Myocyte (in vitro differentiated cells): ENCODE measurements around the gene CSNK1A1. TPM values are rescaled to one million over a fixed set of nuclear protein-coding genes. Genes with fewer than 3 reads are reported as not detected.
"Not testable (repeated sequence)": the region's sequence is repeated elsewhere in the genome, so short reads cannot be mapped to it uniquely, and the experiment has no call there.

Source experiments
- DNase-seq: peaks from one replicate; pipeline ENCODE4 v3.0.0-alpha.2; 2012; ENCODE audit warnings: low read depth
- total RNA-seq: library from RNA; depleted of rRNA; stranded (reverse); fragments of >200 nt; gene quantifications from 2 replicates; pipeline ENCODE4 v1.2.3, GENCODE V29; 2014

Gene CSNK1A1
- total RNA-seq, 1 donor from 2014 or later: 287 TPM

DNA sequence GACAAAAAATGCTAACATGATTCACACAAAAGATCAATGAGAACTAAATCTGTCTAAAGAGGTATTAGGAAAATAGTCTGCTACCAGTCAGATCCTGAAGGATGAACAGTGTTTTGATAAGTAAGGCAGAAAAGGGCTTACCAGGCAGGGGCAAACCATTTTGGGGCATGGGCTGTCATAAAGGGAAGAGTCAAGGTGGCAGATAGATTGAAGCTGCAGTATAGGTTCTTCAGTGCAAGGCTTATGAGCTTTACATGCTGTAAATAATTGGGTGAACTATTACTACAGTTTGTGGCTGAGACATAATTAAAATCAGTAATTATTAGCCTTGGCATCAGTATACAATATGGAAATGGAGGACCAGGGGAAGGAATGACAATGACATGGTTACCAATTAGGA lies 21.8 kb downstream of the CSNK1A1 start:
- DNase-seq: no peak

DNA sequence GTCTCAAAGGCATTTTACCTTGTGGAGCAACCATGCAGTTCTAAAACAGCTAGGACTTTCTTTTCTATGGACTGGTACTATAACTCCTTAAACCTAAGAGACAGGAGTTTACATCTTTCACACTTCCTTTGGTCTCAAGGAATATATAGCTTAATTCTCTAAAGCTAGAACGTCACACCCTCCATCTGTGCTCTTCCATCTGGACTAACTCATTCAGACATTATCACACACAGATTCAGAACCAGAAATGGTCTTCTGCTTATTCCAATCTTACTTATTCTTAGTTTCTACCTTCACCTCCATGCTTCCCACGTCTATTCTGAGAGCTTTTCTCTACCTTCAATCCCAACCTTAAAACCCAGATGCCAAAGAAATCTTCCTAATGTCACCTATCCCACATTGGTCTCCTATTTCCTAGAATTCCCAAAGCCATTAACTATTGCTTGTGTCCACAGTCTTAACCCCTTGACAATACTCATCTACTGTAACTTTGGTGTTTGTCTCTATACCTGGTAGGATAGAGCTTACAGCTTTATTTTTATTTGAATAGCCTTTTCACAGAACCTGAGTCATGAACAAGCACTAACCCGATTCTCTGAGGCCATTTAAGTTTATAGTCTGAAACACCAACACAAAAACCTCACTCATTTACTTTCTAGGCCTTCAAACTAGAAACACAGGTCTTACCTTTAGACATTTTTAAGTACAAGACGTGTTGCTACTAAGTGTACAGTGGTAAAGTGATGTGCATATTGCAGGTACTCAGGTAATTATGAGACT lies 22.8 kb downstream of the CSNK1A1 start:
- no peak for DNase-seq

DNA sequence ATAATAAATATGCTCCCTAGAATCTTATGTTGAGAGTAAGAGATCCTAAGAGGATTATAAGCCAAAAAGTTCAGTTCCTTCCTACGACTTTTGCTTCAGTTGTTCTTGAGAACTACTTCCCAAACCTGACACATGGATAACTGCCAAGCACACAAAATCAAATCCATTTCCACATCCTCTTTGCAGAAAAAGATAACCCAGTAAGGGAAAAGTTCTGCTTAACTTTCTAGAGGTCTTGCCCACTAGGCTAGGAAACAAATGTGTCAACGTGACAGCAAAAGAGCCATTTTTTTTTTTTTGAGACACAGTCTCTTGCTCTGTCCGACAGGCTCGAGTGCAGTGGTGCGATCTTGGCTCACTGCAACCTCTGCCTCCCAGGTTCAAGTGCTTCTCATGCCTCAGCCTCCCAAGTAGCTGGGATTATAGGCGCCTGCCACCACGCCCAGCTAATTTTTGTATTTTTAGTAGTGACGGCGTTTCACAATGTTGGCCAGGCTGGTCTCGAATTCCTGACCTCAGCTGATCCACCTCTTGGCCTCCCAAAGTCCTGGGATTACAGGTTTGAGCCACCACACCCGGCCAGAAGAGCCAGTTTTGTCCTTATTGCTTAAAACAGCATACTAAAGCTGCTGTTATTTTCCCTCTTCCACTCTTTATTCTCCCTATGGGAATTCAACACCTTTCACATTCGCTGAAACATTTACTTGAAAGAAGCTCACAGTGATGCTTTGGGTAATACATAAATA lies 24.2 kb downstream of the CSNK1A1 start:
- DNase-seq: no peak

DNA sequence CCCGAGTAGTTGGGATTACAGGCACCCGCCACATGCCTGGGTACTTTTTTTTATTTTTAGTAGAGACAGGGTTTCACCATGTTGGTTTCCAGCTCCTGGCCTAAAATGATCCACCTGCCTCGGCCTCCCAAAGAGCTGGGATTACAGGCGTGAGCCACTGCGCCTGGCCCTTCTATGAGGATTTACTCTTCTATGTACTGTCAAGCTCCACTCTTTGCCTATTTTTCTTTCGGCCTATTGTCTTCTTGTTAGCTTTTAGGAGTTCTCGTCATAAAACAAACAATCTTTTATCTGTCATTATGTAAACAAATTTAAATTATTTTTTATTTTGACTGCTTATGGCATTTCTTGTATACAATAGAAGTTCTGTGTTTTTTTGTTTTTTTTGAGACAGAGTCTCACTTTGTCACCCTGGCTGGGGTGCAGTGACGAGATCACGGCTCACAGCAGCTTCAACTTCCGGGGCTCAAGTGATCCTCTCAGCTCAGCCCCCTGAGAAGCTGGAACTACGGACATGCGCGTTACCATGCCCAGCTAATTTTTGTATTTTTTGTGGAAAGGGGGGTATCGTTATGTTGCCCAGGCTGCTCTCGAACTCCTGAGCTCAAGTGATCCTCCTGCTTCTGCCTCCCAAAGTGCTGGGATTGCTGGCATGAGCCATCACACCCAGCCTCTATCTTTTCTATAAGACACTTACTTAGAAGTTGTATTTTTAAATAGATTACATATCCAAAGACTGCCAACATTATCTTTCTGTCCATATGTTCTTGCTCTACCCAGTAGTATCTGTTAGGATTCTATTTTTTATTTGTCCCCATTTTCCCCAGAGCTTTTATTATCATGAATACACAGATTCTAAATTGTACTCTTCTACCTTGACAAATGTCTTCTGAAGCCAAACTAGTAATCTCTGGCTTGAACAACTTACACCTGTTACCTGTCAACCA lies 29.2 kb downstream of the CSNK1A1 start:
- DNase-seq: no peak

DNA sequence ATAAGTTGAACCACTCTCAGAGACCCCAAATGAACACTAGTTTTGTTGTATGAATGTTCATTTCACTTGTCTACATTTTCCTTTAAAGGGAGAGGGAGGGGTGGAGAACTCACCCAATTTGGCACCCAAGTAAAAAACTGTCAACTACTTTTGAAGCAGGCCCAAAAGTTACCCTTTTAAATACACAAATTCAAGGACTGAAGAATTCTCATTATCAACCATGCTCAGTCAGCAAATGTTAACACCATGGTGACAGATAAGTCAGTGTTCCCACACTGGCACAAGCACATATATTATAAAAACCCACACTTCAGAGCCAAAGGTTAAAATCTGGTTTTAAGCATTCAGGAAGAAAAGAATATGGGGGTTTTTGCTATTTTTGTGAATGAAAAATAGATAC lies 31.6 kb downstream of the CSNK1A1 start:
- DNase-seq: no peak

DNA sequence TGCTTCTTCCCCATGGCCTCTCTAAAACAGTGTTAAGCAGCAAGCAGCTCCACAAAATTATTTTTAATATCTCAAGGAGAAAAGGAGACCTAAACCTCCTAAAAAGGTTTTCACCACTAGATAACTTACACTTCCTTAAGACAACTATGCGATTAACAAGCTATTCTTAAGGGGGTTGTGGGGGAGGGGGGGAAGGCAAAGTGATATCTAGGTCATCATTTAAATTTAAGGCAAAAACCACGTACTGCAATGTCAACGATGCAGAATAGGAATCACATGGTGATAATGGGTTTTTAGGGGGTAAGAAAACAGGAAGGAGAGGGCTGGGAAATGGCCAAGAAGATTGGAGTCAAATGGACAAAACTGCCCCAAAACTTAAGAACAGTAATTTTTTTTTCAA lies 32.6 kb downstream of the CSNK1A1 start:
- no peak for DNase-seq

DNA sequence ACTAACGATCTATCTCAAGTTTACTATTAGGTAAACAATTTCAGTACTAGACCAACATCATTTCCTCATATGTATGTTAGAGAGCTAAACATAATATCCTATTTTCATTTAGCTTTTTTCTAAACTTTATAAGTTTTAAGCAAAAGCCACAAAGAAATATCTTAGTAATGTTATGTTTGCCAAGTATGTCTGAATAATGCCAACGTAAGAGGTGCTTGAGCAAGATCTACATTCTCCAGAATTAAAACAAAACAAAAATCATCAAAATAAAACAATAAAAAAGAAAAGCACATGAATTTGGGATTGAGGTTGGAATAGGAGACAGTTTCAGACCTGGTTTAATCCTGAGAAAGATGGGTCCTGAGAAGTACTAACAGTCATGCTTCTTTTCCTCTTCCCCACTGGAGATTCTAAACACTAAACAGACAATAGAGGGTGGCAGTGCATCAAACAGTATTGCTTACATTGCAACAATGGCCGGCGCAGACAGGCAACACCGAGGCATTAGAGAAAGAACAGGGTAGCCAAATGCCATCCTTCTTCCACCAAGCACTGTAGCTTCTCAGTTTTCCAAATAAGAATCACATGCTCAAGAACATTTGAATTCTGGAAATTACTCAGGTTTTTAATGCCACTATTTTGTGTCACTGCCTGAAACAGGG lies 33.6 kb downstream of the CSNK1A1 start:
- no peak for DNase-seq

DNA sequence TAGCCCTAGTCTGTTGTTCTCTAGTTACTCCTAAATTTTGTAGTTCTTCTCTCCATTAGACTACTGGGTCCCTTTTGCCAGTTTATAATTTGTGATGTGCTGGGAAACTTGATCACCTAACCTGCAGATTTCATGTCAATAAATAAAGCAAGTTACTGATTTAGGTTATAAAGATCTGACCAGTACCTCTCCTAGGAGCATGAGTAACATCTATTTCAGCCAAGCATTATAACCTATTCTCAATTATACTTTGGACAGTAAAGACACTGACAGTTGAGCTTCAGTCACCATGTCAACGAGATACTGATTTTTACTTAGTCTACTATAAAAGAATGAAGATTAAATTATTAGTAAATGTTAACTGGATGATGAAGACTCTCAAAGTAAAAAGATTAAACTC lies 36.7 kb downstream of the CSNK1A1 start:
- no peak for DNase-seq

DNA sequence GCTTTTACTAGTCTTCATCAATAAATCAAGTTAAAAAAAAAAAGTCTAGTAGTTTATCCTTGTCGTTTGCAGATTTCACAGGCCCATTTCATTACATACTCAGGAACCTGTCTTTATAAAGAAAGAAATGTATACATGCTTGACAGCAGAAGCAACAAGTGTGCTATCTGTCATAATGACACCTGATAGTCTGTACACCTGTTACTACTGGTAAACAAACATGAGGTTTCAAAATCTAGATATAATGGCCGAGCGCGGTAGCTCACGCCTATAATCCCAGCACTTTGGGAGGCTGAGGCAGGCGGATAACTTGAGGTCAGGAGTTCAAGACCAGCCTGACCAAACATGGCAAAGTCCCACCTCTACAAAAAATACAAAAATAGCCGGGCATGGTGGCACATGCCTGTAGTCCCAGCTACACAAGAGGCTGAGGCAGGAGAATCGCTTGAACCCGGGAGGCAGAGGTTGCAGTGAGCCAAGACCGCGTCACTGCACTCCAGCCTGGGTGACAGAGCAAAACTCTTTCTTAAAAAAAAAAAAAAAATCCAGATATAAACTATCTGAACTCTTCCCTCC lies 37.8 kb downstream of the CSNK1A1 start:
- DNase-seq: not testable (repeated sequence)

DNA sequence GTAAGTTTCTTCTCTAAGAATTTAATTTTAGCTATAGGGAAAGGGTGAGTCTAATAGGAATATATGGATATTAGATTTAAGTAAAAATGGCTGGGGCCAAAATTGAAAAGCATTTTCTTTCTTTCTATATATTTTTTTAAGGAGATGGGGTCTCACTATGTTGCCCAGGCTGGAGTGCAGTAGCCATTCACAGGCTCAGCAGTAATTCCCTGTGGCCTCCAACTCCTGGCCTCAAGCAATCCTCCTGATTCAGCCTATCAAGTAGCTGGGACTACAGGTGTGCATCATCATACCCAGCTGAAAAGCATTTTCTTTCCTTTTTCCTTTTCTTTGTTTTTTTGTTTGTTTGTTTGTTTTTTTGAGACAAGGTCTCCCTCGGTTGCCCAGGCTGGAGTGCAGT lies 41.1 kb downstream of the CSNK1A1 start:
- DNase-seq: no peak

DNA sequence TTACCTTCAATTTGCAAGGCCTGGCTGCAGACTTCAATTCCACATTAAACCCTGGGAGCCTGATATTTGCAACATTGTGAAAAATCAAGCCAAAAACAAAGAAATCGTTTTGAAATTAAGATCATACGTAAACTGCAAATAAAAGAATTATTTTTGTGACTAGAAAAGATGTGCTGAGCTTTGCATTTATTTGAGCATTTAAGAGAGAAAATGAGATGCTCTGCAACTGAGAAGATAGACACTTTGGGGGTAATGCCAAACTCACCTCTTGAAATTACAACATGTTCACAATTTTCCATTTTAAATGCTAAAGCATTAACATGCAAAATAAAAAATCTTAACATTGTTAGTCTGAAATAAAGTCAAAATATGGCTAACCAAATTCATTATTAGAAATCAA lies 46.6 kb downstream of the CSNK1A1 start:
- no peak for DNase-seq

DNA sequence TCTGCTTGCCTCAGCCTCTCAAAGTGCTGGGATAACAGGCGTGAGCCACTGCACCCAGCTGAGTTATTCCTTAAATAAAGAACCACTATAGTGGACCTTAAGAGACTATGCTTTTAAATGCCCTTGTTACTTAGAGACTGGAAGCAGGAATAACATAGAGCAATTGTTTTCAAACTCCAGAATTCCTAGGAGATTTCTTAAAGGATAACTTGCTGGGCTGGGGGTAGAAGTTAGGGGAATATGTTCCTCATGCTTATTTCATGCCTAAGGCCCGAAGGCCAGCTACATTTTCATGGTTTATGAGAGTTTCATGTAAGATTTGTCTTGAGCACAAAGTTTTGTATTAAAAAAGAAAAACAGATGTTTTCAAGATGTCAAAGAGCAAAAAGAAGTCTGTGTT lies 48.2 kb downstream of the CSNK1A1 start:
- DNase-seq: no peak

DNA sequence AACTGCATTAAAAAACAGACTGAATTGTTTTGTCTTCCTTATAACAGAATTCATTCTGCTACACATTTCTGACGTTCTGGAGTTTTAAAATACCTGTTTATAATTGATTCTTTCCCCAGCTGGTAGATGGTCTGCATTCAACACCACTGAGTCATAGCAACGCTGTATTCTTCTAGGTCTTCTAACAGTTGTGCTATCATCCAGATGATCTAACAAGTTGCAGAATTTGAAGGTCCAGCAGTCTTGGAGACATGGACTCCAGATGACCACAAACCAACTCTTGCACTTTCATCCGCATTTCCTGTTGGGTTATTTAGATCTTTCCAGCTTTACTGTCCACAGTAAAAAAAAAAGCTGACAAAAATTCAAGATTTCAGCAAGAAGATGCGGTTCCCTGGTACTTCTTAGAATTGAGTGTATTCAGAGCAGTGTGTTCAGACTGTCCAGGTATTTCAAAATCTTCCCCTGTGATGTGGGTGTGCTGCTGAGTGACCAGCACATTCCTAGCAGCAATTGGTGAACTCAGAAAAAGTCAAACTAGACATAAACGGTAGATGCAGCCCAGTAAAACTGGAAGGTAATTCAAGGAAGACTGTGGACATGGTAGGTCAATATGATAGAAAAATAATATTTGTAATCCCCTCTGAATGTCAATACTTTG lies 50.2 kb downstream of the CSNK1A1 start:
- DNase-seq: peak; percentile 70

DNA sequence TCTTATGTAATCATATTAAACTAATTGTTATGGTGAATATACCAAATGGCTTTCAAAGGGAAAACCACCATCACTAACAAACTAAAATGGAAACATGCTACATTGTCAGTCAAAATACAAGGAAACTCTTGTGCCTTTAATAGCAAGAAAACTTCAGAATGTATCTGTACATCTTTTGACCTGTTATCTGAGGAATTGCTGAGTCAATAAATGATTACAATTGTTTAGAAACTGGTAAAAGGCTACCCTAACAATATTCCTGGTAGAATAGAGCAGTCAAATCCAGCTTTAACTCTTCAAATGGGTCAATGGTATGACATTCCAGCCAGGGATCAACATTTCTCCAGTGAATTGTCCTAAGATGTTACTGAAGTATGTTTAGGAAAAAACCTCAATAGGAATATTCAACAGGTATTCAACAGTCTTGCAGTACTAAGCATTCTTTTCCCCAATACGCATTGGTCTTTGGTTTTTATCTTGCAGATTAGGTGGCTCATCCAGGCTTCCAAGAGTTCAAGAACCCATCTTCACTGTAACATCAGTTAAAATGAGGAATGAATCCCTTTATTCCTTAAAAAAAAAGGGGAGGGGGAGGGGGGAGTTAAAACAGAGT lies 52.4 kb downstream of the CSNK1A1 start:
- DNase-seq: no peak

DNA sequence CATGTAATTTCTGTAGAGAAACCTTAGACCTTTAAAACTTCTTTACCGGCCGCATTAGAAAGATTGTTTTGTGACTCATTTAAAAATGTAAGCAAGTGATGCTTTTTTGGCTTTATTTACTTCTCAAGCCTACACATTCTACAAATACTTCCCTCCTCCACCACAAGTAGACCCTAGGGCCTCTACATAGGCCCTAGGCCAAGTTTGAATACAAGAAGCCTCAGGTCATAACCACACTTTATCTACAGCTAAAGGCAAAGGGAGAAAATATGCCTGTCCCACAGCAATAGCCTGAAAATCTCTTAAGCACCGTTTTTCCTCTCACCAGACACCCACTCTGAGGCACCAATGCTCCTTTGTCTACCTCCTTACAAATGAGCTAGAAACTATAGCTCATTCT lies 53.9 kb downstream of the CSNK1A1 start:
- peak; percentile 31 for DNase-seq

DNA sequence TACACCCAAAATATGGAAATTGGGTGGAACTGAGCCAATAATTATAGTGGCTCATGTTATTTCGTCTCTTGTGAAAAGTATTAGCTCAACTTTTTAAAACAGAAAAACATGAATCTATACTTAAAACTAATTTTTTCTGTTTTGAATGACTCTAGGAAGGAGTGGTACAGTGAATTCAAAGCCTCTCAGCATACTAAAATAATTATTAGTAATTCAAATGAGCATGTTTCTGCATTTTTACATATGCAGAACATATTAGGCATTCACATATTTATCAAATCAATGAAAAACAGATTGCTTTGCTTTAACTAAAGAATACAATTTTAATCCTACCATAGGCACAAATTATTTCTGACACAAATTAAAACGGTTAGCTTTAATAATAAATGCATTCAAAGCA lies 54.3 kb downstream of the CSNK1A1 start:
- no peak for DNase-seq

DNA sequence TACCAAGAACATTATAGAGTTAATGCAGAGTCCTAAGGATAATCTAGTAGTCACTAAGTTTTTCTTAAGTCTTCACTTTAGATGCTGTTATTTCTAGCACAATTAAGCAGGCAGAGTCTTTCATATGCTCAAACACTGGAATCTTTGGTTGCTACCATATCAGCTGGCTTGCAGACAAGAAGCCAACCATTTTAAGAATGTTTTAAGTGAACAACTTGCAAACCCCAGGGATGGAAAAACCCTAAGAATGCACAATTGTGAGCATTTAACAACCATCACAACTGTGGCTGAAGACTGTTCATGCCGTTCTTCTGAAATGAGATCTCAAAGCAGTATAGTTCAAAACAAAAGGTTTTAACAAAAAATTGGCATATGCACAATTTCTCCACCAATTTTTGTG lies 55.1 kb downstream of the CSNK1A1 start:
- no peak for DNase-seq

DNA sequence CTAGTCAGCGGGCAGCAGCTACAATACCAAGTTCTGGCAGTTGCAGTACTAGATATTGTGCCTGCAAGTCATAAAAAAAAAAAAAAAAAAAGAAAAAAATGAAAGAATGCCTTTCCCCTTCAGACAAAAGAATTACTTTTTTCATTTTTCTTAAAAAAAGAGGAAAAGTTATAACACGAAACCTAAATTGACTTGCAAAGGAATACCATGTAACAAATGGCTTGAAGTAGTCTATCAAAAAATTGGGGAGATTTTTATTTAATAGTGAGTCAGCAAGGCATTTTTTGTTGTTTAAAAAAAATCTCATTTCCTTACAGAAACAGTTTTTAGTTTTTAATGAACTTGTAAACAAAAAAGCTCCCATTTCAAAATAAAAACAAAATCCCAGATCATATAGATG lies 55.6 kb downstream of the CSNK1A1 start:
- no peak for DNase-seq

DNA sequence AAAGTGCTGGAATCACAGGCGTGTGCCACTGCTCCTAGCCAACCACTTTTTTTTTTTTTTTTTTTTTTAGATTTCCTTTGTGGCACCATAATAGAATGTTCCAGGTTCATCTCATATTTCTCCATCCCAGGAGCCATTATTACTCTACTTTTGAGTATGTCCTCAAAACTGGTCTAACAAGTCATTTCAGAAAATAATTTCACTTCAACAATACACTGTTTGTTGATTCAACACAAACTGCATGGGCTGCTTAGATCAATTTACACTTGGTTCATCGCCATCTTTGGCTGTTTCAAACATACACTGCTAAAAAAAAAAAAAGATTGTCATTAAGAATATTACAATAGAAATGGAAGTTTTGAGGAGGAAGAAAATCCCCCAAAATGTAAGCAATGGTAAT lies 57.9 kb downstream of the CSNK1A1 start:
- no peak for DNase-seq

DNA sequence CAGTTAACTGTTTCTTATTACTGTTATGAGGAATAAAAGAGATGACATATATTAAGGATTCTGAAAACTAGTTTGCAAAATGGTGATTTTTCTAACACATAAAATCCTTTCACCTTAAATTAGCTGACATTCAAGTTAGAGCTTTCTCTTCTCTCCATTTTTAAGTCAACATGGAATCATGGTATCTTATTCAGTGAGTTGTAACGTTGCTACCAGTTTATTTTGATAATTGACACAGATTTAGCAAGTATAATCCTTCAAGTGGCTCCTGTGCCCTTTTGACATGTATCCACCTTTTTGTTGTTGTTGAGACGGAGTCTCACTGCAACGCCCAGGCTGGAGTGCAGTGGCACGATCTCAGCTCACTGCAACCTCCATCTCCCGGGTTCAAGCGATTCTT lies 58.5 kb downstream of the CSNK1A1 start:
- no peak for DNase-seq
